NCI-H1105 (cell line): ENCODE results near the gene FBXL13.

Experiments used
- DNase-seq: peaks from one replicate; lab custom pipeline; 2025; lab: John Stamatoyannopoulos, UW

Gene FBXL13

DNA sequence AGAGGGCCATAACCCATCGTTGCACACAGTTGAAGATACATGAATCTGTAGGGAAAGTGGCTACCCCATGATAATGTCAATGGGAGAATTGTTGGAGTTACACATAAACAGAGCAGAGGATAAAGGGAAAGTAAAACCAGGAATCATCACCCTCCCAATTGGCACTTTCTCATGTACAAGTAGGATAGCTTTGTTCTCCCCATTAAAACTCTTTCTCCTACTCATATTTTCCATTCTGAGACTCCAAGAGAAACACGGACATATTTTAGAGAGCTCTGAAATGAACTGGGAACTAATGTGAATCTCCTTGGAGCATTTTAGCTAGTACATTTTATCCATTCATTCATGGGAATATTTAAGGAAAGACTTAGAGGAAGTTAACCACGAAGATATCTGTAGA lies 179.0 kb downstream of the FBXL13 start:
- DNase-seq, result no peak

DNA sequence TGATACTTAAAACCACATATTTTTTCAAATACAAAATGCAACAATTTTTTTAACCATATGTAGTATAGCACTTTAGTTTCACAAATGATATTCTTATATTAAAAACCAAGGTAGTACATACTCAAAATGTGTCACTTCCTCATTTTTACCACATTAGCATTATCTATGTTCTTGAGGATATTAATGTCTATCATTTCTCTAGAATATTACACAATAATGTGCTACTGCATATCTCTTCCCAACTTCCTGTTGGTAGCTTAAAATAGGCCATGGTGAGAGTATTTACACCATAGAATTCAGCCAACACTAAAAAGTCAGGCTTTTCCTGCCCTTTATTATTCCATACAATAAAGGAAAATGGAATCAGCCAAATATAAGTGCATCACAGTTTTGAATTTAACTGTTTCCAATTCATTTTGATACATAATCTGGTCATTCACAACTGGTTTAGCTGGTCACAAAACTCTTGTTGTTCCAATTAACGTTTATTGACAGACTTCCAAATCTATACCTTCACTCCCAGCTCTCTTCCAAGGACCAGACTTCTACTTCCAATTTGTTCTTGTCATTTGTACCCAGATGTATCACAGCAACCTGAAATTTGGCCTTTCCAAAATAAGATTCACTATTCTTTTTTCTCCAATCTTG lies 181.8 kb downstream of the FBXL13 start:
- no peak for DNase-seq

DNA sequence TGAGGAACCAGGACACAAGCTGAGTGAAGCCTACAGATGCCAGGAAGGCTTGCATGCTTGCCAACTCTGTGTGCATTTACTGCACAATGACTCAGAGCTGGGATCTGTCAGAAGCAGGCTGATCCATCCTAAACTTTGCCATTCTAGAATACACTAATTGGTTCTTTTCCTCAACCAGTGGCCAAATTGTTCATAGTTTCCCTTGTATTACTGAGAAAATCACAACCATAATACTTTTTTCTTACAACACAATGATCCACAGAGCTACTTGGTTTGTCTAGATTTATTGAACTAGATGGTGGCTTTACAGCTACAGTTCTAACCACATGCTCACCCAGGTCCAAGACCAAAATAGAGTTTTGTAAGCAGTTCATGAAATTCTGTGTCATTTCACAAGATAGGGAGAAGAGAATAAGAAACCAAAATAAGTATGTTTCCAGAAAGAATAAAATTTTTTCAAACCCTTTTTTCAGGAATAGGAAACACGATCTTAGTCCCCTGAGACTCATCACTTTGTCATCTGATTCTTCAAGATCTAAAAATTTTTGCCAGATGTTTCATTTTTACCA lies 182.8 kb downstream of the FBXL13 start:
- DNase-seq, result no peak

DNA sequence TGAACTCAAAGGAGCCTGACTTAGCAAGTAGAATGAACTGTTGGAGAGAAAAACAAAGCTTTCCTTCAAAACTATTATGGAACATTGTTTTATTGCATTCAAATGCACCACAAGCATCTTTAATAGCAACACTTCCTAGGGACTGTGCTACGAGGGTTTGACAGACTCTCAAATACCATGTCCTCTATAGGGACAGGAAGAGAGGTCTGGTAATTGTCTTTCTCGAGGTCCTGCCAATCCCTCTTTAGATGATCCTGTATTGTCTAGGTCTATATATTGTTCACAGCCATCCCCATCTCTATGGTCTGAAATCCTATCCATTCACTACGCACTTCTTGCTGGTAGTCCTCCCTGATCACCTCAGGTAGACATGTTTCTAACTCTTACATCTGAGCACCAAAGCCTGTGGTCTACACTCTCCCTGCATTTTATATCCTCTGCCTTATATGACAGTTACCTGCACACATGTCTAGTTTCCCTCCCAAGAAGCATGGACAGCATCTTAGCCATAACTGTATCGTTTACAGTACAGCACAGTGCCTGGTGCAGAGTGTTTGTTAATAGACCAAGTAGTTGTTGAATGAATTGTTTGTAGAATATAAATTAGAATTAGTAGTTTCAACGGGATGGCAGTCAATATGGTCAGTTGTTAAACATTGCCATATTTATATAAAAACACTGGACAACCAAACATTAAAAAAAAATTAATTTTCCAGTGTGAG lies 183.5 kb downstream of the FBXL13 start:
- no peak for DNase-seq

DNA sequence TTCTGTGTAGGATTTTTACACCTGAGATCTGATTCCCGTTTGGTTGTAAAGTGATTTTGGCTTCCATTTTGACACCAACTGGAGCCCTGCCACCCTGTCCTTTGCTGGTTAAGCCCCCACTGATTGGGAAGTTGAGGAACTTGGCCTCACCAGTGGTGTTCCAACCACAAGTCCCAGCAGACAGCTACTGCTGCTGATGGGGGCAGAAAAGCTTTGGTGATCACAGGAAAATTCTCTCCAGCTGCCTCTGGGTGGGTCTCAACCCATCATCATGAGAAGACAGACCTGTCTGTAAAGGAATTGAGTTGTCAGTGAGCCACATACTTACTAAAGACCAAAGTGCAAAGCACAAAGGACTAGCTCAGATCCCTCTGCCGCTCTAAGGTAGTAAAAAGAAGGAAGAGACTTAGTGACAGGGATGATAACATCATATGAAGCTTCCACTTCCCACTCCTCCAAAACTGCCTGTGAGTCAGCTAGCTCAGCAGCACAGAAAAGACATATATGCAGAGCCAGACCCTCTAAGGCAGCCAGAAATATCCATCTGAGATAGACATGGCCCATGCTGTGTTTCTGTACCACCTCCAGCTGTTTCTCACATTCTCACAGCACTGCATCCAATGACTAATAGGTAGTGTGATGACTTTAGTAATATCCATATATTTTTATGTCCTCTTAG lies 184.2 kb downstream of the FBXL13 start:
- no peak for DNase-seq

DNA sequence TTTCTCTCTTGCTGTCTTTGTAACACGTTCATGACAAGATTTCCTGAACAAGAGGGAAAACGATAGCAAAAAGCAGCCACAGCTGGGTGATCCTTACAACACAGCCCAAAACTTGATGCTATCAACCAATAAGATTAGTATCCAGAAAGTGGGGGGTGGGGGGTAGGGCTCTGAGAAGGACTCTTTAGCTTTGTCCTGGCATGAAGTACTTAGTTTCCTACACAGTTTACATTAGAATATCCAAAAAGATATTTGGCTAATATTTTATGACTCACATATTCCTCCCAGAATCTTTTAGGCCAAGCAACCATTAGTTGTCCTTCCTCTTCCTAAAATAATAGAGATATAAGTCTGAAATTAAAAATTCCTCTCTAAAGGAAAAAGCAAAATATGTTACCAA lies 184.7 kb downstream of the FBXL13 start:
- DNase-seq, result no peak

DNA sequence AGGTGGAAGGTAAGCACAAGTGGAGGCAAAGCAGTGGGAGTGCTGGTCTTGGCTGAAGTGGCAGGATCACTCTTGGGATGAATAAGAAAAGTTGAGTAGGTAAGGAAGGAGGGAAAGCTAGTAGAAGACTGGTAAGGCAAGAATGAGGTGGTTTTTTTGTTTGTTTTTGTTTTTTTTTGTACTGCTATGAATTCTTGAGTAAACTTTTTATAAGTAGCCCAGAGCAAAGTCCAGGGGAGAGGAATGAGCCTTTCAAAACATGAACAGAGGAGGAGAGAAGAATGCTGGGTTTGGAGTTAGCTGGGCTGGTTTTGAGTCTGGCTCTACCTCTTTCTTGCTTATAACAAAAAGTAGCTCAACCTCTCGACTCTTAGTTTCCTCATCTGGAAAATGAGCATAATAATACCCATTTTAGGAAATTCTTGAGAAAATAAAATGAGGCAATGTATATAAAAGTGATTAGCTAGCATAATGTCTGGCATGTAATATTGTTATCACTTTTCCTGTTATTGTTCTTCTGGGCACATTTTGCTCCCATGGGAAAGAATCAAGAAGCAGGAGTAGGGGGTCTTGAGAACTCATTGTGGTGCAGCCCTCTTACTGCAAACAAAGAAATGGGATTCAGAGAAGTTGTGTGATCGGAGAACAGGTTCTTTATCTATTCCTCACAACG lies 185.9 kb downstream of the FBXL13 start:
- no peak for DNase-seq

DNA sequence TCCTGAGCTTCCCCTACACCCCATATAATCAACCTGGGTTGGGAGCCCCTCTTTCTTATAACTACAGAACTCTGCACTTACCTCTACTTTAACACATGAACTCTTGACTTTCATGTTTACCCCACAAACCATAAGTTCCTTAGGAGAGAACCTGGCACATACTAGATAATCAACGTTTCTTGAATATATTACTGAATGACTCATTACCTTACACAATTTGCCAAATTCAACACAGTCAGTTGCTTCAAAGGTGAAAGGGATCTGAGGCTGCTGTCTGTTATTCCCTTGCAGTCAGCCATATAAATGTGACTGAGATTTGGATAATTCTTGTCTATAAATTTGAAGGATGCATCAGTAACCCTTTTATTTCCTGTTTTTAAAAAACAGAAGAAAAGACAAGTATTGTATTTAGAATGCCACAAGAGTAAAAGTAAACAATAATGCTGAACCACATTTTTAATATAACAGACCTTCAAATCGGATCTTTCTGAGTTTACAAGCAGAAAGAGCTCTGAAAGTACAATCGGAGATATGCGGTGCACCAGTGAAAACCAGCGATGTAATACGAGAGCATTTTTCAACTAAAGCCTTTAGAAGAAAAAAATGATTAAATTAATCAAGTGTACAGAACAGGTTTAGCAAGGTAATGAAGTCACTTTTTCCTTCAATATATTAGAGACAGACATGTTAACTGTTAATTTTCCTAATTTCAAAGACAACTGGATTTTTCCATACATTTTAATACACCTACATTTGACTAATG lies 191.3 kb downstream of the FBXL13 start:
- no peak for DNase-seq

DNA sequence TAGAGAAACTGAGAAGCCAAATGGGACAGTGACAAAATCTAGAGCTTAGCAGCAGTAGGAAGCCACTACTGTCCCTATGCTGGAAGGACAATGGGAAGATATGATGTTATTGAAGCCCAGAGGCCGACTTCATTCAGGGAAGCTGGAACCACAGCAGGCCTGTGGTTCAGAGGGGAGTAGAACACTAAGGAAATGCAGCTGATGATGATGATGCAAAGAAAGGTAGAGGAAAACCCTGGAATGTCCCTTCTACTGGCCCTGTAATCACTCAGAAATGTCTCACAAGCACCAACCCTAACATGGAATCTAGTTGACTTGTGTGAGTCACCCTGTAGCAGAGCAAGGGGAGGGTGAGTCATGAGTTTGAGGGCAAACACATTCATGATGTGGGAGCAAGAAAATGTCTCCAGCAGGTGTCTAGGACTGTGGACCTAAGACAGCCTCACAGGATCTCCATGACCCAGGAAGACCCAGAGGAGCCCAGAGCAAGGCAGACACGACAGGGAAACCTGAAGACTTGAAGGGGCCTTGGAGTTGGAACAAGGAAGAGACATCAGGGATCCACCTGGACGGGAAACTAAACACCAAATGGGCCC lies 198.8 kb downstream of the FBXL13 start:
- DNase-seq, result no peak

DNA sequence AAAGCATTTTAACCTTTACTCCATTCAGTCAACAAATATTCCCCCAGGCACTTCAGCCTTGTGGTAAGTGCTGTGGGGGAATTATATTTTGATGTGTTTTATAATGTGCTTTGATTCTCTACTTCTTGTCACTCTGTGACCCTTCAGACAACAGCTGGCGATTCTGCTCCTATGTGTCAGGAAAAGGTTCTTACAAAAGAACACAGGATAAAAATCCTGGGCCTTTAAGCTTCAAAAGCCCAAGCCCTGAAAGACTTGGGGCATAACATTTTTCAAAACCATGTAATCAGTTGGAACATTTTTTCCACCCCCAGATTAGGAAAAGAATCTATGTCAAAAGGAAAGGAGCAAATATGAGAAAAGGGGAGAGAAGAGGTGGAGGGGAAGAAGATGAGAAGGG lies 199.6 kb downstream of the FBXL13 start:
- no peak for DNase-seq

DNA sequence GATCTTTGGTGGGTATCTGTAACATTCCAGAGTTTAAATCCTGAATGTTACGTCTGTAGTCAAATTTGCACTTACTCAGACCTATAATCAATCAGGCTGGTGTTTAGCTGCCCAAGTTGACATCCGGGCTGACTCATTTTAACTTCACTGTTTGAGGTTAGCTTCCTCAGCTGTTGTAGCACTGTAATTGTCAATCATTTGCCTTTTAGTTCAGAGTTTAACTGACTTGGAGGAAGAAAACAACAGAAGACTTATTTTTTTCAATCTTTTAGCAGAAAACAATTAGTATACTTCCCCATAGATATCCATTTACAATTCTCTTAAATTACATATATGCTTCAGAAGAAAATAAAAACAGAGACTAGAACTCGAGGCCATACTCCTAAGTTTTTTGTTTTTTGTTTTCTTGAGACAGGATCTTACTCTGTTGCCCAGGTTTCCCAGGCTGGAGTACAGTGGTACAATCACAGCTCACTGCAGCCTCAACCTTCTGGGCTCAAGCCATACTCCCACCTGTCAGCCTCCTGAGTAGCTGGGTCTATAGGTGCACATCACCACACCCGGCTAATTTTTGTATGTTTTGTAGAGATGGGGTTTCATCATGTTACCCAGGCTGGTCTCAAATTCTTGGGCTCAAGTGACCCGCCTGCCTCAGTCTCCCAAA lies 200.3 kb downstream of the FBXL13 start:
- DNase-seq, result no peak

DNA sequence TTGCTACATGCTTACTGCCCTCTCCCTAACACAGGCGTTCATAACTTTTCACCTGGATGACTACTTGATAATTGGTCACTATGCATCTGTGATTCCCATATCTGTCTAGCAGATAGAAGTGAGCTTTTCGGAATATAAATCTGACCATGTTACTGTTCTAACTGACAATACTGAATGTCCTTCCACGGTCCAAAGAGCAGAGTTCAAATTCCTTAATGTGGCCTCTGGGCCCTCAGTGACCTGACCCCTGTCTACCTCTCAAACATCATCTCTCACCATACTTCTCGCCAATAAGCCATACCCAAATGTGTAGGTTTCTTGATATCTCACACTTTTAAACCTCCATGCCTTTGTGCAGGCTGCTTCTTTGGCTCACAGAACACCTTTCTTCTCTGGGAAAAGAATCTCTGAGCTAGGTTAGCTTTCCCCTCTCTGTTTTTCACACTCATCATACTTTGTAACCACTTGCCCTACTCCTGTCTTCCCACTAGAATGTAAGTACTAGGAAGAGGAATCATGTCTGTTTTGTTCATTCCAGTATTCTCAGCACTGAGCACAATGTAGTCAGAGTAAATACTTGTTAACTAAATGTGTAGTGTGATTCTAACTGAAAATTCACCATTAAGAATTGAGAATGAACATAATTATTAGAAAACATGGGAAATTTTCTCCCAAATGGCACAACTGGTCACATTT lies 201.0 kb downstream of the FBXL13 start:
- no peak for DNase-seq

DNA sequence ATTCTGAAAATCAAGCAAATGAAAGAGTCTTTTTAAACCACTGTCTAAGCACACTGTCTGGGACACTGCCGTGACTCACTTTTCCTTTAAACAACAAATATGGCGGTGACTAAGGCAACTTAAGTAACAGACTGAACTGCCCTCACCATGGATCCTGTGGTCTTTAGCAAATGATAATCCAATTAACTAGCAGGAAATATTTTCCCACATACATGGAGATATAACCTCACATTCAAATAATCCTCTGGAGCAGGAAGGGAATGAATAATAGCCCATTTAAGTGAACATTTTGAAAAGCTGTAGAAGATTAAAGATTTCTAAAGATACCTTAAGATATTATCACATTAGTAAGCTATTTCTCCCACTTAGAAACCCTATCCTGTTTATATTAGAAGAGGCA lies 202.1 kb downstream of the FBXL13 start:
- no peak for DNase-seq

DNA sequence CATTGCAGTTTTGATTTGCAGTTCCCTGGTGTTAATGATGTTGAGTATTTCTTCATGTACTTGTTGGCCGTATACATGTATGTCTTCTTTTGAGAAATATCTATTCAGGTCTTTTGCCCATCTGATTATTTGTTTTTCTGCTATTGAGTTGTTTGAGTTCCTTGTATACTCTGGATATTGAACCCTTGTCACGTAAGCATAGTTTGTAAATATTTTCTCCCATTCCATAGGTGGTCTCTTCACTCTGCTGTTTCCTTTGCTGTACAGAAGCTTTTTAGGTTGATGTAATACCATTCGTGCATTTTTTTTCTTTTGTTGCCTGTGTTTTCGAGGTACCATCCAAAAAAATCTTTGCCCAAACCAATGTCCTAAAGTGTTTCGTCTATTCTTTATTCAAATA lies 205.4 kb downstream of the FBXL13 start:
- no peak for DNase-seq

DNA sequence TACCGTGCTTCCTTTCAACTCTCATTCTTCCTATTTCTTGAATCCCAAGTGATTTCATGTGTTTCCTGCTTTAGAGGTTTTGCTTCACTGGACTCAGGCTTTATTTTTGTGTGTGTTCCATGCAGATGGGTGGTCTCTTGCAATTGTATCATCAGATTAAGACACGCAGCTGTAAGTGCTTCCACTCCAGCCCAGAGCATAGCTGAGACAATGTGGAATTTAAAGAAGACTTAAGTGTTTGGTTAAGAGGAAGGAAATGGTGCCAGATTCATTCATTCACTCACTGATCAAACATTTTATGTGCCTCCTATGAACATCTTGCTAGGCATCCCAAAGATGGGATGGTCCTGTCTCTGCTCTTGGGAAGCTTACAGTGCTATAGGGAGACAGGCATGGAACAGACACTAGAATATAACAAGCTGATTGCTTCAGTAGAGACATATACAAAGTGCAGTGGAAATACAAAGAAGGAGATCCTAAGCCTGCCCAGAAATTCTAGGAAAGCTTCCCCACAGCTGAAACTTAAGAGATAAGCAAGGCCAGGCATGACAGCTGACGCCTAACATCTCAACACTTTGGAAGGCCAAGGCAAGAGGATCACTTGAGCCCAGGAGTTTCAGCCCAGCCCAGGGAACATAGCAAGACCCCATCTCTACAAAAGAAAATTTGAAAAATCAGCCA lies 207.9 kb downstream of the FBXL13 start:
- no peak for DNase-seq

DNA sequence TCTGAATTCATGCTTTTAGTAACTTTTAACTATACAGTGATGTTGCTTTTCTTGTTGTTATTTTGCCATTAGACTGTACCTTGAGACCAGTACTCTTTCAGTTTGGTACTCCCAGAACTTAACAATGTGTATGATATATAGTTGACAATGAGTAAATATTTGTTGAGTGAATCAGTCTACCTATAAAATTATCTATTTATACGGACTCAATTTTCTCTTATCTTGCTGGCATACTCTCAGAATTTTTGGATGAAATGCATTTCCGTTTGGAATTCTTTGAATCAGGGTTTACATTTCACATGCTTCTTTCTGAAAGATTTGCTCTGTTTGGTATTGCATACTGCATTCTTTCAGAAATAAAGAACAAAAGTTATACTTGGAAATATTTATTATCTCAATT lies 209.6 kb downstream of the FBXL13 start:
- no peak for DNase-seq

DNA sequence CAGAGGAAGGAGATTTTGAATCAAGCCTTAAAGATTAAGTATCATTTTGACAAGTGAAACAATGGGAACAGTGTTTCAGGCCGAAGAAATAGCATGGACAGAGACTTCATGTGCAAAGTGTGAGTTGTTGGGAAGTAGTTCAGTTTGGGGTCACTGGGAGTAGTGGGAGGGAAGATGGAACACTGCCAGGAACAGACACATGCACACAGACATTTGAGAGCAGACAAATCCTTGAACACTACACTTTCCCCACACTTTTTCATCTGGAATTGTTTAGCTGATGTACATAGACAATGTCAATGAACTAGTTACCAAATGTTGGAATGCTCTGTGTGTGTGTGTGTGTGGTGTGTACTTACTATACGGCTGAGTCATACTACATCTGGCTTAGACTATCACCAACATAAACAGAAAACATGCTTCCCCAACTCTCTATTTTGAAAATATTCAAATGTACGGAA lies 214.2 kb downstream of the FBXL13 start:
- no peak for DNase-seq

DNA sequence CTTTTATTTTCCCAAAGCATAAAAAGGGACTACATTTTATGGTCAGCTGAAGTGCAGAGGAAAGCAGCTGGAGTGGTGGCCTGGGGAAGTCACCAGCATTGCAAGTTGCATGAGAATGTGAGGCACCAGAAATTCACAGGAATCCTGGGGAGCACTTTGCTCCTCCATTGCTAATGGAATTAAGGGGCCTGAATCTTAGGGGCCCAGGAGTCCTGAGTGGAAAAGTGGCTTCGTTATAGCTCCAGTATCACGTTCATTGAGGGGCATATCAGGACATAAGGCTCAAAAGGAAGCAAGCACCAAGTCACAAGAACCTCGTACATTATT lies 214.8 kb downstream of the FBXL13 start:
- DNase-seq, result no peak

DNA sequence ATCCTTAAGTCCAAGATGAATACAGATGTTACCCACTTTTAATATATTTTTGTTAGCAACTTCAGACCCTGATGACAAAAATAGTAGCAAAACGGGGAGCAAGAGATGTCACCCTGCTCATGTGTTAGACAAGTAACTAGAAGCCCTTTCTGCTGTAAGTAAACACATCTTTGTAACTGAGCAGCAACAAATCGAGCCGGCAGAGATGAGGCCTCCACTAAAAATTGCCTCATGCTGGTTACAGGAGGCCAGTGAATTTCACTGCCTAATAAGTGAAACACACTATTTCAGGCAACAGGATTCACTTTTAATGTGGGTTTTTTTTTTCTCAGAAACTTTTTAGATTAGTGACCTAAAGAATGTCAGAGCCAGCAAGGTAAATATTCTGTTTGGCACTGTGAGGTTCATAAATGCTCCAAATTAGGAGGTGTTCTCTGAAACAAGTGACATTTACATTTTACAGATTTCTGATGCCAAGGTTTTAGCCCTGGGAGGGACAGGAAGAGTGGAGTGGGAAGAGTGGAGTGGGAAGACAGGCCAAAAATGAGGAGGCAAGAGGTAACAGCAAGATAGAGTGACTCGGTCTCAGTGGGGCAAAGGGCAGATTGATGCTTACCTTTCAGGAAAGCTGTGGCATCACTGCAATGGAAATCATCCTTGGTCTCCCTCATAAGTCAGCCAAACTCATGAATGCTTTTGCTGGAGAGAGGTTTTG lies 215.4 kb downstream of the FBXL13 start:
- DNase-seq, result no peak
